Measurements from ENCODE around the gene ROR1.

DNA sequence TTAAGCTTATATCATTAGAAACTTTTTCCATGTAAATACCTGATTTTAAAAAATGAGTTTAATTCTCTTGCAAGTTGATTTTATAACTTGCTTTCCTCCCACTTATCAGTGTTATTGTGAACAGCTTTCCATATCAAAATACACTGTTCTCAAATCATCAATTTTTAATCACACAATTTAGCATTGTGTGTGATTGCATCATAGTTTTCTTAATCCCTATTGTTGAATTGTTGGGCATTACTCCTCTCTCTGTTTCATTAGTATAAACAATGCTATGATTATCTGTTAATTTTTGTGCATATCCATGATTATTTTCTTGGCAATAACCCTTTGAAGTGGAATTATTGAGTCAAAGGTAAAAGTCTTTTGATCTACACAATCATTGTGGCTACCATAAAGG is 48.7 kb downstream of the ROR1 start:
- TF ChIP-seq CTBP1 (IDR thresholded peaks at IDR 0.05; ENCODE audit: borderline replicate concordance) (no peak), HBP1 (CRISPR knock-in tag; IDR thresholded peaks at IDR 0.05) (no peak), ZBTB1 (CRISPR knock-in tag; IDR thresholded peaks at IDR 0.05; ENCODE audit: borderline replicate concordance, low read depth) (no peak), ZNF584 (CRISPR knock-in tag; IDR thresholded peaks at IDR 0.05; ENCODE audit: low read depth) (no peak), ERF (CRISPR knock-in tag; IDR thresholded peaks at IDR 0.05) (no peak)
- TF ChIP-seq, protein P1, sequence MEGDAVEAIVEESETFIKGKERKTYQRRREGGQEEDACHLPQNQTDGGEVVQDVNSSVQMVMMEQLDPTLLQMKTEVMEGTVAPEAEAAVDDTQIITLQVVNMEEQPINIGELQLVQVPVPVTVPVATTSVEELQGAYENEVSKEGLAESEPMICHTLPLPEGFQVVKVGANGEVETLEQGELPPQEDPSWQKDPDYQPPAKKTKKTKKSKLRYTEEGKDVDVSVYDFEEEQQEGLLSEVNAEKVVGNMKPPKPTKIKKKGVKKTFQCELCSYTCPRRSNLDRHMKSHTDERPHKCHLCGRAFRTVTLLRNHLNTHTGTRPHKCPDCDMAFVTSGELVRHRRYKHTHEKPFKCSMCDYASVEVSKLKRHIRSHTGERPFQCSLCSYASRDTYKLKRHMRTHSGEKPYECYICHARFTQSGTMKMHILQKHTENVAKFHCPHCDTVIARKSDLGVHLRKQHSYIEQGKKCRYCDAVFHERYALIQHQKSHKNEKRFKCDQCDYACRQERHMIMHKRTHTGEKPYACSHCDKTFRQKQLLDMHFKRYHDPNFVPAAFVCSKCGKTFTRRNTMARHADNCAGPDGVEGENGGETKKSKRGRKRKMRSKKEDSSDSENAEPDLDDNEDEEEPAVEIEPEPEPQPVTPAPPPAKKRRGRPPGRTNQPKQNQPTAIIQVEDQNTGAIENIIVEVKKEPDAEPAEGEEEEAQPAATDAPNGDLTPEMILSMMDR (IDR thresholded peaks at IDR 0.05 in 2 of 3, conservative IDR thresholded peaks at IDR 0.05 in 1 of 3; ENCODE audit: insufficient read depth in 2 of 3, low read depth in 1 of 3, low read length in 3 of 3) = no peak
